GM06990 (cell line): ENCODE measurements around the gene ZFP91.

Experiments used
- DNase-seq: peaks from one replicate; pipeline ENCODE4 v3.0.0-alpha.2; 2011; ENCODE audit not compliant: insufficient read length; ENCODE audit errors: extremely low read depth
- H3K27me3 ChIP-seq: replicated peaks from 2 replicates; pipeline ENCODE4 v1.6.0; 2011; ENCODE audit warnings: low read length; ENCODE audit not compliant: control insufficient read depth, insufficient read depth
- H3K36me3 ChIP-seq: 2 replicates; pipeline ENCODE4 v1.5.1; 2011; ENCODE audit warnings: low read length; ENCODE audit not compliant: control insufficient read depth, insufficient read depth
- H3K4me3 ChIP-seq: replicated peaks from 2 replicates; pipeline ENCODE4 v1.5.1; 2011; ENCODE audit warnings: low read depth, mild to moderate bottlenecking, control low read depth, low read length
- TF ChIP-seq, protein P1 (sequence below): IDR thresholded peaks from 2 replicates; pipeline ENCODE4 v1.5.1; 2011; ENCODE audit warnings: low read length, control low read depth, mild to moderate bottlenecking, inconsistent platforms; ENCODE audit not compliant: insufficient read depth, poor library complexity, severe bottlenecking

The ZFP91 gene

DNA sequence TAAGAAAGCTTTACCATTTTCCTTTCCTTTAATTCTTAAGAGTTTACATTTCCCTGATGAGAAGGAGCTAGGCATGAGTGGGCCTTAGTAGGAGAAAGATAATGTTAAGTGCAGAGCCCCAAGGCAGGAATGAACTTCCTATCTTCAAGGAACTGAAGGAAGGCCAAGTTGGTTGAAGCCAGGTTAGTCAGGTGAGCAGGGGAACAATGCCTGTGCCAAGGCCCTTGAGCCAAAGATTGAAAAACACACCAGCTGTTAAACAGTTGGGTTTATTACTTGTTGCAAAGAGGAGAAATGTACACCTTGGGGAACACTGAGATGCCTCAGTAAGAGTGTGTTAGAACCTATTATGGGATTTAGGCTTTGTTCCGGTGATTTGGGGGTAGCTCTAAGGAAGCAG lies 53.6 kb downstream of the ZFP91 start:
- Histone ChIP-seq H3K4me3 (no peak overlapping the region), H3K36me3 (peaks cover 2% of the 10 kb centered on the region), H3K27me3 (no peaks in the 10 kb centered on the region)
- no peak for DNase-seq
- TF ChIP-seq, protein P1, sequence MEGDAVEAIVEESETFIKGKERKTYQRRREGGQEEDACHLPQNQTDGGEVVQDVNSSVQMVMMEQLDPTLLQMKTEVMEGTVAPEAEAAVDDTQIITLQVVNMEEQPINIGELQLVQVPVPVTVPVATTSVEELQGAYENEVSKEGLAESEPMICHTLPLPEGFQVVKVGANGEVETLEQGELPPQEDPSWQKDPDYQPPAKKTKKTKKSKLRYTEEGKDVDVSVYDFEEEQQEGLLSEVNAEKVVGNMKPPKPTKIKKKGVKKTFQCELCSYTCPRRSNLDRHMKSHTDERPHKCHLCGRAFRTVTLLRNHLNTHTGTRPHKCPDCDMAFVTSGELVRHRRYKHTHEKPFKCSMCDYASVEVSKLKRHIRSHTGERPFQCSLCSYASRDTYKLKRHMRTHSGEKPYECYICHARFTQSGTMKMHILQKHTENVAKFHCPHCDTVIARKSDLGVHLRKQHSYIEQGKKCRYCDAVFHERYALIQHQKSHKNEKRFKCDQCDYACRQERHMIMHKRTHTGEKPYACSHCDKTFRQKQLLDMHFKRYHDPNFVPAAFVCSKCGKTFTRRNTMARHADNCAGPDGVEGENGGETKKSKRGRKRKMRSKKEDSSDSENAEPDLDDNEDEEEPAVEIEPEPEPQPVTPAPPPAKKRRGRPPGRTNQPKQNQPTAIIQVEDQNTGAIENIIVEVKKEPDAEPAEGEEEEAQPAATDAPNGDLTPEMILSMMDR = no peak

DNA sequence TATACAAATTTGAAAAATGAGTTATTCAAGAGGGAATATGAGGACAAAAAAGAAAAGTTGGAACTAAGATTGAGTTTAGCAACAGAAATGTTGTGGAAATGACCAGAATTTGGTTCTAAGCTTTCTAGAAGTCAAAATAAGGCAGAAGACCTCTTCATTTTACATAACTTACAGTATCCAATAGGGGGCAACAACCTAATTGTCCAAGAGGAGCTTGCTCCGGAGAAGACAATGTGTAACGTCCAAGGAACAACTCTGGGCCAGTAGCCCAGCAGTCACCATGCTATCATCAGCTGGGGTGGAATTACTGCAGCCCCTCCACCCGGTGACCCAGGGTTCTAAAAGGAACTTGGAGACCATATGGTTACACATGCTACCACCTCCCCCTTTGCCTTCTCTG lies 57.7 kb downstream of the ZFP91 start:
- no peaks in the 10 kb centered on the region for H3K27me3 ChIP-seq
- TF ChIP-seq, protein P1 = no peak
- no peaks in the 10 kb centered on the region for H3K36me3 ChIP-seq
- DNase-seq = no peak
- H3K4me3 ChIP-seq = no peak overlapping the region

DNA sequence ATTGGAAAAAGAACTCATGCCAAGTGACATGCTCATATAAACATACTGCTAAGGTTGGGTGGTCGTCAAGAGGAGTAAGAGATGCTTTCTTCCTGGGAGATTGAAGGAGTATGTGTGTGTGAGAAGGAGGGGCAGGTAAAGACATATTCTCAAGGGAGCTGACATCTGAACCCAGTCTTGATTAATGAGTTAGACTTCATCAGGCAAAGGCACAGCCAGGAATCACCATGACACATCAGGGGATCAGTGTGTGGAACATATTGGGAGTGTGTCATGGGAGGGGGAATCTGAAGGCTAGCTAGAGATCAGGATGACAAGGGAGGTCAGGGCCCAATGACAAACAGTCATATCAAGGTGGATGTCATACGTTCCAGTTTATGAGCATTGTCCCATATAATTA lies 58.5 kb downstream of the ZFP91 start:
- H3K27me3 ChIP-seq = no peaks in the 10 kb centered on the region
- TF ChIP-seq, protein P1 = no peak
- DNase-seq = no peak
- H3K4me3 ChIP-seq = no peak overlapping the region
- H3K36me3 ChIP-seq = no peaks in the 10 kb centered on the region

DNA sequence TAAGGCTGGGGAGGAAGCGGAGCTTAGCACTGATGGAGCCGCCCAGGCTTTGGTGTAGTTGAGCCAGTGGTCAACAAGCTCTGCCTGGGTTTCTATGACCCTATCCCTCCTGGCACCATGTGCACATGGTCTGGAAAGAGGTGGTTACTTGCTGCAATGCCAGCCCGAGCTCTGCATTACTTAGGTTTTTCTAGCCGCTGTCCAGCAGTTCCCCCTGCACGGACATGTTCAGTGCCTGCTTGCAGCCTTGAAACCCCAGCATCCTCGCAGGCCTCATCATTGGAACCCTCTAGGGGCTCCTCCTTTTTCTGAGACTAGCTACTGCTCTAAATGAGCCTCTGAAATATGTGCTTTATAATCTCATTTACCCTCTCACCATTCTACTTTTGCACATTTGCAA lies 60.2 kb downstream of the ZFP91 start:
- TF ChIP-seq, protein P1 = no peak
- Histone ChIP-seq H3K4me3 (no peak overlapping the region), H3K36me3 (no peaks in the 10 kb centered on the region), H3K27me3 (no peaks in the 10 kb centered on the region)
- no peak for DNase-seq

DNA sequence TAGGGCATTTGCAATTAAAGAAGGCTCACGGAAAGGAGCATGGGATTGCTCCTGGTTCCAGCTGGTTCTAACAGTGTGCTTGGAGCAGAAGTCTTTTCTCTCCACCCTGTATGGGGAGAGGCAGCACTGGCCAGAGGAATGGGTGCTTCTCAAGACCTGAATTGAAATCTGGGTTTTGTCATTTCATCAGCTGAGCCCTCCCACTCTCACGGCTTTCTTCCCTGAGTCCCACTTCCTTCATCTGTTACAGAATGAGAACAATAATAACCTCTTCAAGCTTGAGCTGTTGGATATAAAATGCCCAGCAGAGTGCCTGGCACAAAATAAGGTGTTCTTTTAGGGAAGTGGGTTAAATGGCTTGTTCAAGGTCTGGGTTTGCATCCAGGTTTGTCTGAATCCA lies 60.8 kb downstream of the ZFP91 start:
- TF ChIP-seq, protein P1 = no peak
- Histone ChIP-seq H3K4me3 (no peak overlapping the region), H3K27me3 (no peaks in the 10 kb centered on the region), H3K36me3 (no peaks in the 10 kb centered on the region)
- no peak for DNase-seq

DNA sequence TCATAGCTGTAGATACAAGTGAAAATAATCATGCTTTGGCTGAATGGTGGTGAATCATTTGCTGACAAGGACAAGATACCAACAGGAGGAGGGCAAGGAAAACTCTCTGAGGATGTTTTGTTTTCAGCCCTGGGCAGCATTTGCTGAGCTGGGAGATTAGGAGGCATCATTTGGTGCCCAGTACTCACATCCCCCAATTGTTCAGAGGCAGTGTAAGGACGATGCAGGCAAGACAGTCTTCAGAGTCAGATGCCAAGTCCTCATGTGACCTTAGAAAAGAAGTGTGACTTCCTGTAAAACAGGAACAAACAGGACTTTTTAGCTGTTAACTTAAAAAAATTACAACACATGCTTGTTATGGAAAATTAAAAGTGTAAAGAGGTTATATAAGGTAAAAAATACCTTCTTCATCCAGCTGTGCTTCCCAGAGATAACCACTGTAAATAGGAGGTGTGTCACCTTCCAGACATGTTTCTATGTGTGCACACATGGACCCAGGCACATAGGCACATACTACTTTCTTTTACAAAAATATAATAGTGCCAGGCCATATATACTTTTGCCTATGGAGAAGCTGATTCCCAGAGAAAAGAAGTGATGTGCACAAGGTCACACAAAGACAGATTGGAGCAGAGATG lies 61.6 kb downstream of the ZFP91 start:
- Histone ChIP-seq H3K36me3 (no peaks in the 10 kb centered on the region), H3K4me3 (no peak overlapping the region), H3K27me3 (no peaks in the 10 kb centered on the region)
- DNase-seq = no peak
- TF ChIP-seq, protein P1 = no peak
